GM18909 (cell line): Measurements from ENCODE around the gene RCL1.

ENCODE experiments used
- ATAC-seq: cut with Tn5 transposase; IDR thresholded peaks from one replicate; pipeline ENCODE4 v1.9.1; 2021; ENCODE audit warnings: mild to moderate bottlenecking; ENCODE audit not compliant: unreplicated experiment, poor library complexity

Gene RCL1

DNA sequence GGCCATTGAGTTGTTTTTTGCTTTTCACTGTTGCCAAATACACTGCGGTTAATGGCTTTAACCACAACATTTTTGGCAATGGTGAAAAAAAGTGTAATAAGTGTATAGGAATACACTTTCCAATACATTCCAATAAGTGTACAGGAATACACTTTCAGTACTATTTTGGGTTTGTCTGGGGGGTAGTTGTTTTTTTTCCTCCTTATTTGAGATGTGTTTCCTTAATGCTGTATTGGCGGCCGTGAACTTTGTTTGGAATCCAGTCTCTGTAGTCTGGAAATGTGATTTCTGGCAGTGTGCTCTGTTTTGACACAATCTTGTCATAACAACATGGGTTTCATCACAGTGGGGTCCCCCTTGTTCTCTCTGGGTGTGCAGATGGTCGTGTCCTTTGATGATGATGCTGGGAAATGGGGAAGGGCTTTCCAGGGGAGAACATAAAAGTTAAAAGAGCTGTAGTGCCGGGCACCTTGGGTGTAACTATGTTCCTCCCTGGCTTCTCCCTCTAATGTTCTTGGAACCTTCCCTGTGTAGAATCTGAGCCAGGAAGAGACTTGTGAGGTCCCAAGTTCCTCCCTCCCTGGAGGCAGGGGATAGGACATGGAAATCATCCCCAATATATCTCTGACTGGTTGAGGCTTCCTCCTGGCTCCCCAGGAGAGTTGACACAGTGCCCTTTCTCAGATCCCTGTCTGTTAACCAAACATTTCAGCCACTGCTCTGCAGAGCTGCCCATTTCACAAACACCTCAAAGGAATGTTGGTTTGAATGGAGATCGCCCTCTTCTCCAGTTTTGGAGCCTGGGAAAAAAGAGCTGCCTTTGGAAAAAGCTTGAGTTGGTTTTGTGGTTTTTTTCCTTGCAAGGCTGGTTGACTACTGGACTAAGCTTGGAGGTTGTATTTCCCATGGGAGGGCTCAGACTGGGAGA, 44.8 kb downstream of the RCL1 start:
- no peak for ATAC-seq

DNA sequence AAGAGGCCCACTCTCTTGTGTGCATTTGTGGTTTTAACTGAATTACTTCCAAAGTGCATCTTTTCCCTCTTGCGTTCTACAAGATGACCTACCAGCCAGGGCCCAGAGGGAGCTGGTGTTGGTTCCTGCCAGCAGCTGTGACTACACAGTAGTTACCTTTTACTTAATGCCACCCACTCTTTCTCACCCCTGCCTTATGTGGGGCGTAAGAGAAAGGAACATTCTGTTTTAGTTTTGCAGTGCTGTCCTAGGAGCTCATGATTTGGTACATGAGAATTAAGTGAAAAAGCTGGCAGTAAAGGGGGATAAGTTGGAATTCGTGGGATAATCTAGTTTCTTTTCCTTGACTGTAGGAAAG, 45.4 kb downstream of the RCL1 start:
- no peak for ATAC-seq

DNA sequence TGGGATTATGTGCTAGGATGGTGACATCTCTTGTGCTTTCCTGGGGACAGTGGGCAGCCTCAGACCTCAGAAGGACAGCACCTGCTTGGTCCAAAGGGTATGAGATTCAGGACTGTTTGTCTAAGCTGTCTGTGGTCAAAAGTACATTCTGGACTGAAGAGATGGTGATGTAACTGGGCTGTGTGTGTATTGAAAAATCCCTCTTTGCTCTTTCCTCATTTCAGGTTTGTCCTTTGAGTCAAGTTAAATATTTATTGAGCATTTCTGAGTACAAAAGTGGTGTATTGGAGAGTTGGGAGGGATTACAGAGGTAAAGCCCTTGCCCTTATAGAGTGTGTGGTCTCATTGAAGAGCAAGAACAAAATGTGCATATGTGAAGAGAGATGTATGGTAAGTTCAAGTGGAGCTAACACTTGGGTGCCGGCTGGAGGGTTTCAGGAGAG, 46.7 kb downstream of the RCL1 start:
- no peak for ATAC-seq

DNA sequence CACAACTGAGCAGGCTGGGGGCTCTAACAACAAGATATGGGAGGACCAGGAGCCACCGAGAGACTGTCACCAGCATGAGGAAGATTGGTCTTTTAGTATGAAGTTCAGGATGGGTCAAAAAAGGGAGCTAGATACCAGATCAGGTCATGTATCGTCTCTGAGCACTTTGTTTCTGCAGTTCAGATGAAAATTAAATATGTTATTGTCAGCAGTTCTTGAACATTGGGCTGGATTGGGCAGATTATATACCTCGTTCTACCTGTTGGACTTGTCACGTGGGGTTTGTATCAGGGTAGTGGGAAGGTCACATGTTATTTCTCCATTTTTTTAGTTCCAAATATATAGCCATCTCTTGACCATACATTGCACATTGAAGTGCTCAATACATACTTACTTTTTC, 47.3 kb downstream of the RCL1 start:
- no peak for ATAC-seq

DNA sequence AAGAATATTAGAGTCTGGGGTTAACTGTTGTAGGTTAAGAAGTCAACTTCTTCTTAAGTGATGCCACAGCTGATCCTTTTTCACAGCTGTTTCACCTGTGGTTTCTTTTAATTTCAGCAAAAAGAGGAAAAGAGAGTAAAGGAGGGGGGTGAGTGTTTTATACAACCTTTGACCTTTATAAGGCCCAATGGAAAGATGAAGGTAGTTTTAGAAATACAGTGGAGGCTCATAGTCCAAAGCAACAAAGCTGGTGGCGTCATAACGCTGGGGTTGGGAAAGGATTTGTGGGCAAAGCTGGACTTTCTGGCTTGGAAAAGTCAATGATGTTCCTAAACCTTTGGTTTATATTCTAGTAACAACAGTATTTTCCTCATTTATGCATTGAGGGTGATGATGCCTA, 49.5 kb downstream of the RCL1 start:
- ATAC-seq, result no peak

DNA sequence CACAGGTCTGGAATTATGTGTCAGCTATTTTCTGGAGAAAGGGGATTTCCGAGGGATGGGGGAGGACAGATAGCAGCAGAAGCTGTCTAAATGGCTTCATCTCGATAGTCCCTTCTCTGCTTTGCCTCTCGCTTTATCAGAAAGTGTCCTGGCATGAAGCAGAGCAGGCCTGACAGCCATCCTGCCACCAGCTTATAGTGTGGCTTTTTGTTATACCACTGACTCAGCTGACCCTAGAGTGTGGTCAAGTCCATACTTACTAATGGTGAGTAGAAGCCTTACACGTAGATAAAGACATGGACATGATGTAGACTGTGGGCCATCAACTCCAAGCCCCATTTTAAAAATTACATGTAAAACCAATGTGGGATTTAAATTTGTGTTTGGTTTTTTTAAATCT, 50.0 kb downstream of the RCL1 start:
- ATAC-seq, result no peak

DNA sequence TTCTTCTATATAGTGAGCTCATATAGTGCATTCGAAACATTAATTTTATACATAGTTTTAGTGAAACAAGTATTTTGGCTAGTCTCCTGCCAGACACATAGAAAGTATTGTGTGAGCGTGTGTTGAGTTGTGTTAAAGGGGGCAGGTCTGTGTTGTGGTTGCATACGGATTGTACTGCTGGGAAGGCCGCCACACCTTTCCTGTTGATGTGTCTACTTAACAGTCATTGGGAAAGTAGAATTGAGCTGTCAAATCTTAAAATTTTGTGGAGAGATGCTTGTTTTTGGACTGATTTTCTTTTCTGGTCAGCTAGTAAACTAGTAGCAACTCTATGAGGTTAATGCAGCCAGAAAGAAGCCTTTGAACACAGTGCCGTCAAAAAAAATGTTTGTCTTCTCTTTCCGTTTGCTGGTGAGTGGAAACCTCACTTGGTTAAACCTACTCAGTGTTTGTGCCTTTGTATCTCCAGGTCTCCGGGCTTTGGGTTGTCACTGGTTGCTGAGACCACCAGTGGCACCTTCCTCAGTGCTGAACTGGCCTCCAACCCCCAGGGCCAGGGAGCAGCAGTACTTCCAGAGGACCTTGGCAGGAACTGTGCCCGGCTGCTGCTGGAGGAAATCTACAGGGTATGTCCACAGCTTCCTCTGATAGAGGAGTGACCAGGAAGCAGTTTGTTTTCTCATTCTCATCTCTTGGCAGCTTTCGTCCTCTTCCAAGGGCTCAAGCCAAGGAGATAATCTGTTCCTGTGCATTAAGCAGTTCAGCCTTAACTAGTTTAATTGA, 51.5 kb downstream of the RCL1 start:
- ATAC-seq, result no peak

DNA sequence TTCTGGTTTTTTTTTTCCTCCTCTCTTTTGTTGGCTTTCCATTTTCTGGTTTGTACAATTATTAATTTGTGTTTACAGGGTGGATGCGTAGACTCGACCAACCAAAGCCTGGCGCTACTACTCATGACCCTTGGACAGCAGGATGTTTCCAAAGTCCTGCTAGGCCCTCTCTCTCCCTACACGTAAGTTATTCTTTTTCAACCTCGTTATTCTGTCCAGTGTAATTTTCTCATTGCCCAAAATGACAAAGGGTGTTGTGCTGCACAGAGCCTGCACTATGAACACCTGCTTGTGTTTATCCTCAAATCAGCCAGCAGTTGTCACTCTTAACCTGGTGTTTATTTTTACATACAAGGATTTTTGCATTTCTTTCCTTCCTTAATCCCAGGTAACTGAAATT, 56.6 kb downstream of the RCL1 start:
- ATAC-seq, result no peak

DNA sequence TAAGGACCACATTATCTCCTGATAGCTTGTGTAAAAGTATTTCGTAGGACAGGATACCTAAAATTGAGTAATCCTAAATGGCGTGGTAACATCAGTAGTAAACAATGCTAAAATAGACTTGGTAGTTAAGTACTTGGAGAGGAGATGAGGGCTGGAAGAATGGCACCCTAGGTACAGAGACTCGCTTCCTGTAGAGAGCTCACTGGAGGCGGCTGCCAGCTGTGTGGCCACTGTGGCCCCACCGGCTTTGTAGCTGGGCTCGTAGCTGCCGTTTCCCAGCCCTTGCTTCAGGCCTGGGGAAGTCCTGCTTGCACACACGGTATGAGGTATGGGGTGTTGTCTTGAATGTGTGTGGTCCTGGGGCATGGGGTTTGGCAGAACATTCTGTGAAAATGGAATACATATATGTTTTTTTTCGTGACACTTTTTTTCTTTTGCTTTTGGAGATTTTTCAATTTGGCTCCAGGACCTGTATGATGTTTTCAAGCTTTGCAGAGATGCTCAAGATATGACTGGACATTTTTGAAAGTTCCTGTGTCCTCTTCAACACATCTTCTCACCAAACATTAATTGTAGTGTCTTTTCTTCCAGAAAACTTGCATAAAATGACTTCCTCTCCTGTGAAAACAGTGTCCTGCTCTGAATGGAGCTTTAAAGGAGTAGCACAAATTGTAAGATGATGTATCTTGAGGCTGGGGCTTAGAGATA, 58.0 kb downstream of the RCL1 start:
- no peak for ATAC-seq

DNA sequence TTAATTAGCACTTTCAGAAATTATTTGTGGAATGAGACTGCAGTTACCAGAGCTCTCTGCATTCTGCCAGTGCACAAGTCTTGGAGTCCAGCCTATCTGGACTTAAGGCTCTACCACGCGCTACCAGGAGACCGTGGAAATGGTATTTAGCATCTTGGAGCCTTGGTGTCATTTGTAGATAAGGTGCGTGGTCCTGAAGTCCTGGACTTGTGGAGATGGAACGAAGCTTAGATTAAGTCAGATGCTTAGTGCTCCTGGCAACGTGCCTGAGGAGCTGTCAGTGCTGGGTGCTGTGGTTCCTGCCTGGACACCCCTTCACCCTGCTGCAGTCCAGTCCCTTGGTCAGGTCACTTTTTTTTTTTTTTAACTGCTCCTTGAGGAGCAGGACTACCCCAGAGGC, 59.7 kb downstream of the RCL1 start:
- no peak for ATAC-seq

DNA sequence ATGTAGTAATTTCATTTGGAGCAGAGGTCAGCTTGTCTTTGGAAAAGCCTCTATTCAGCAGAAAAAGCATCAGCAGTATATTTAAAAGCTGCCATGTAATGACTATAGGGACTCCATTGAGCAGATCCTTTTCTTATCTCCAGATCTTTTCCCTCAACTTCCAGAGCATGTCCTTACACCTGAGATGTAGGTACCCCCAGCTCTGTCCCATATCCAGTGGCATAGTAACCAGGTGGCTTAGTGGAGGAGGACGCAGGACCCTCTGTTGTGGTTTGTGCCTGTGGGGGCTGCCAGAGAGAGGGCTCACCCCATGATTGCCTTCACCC, 61.5 kb downstream of the RCL1 start:
- no peak for ATAC-seq

DNA sequence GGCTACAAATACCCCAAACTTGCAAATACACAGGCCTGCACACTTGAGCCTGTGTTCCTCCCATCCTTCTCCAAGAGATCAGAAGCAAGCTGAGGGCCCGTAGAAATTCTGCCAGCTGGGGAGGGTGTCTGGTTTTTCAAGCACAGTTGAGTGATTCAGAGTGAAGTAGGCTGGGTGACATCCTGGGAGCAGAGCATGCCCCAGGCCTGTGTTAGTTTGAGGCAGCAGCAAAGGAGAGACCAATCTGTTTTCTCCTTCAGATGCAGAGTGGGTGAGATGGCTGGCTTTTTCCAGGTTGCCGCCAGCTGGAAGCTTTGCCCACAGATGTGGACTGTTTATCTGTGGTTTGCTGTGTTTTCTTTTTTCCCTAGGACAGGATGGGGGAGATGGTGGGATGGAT, 63.1 kb downstream of the RCL1 start:
- ATAC-seq, result no peak

DNA sequence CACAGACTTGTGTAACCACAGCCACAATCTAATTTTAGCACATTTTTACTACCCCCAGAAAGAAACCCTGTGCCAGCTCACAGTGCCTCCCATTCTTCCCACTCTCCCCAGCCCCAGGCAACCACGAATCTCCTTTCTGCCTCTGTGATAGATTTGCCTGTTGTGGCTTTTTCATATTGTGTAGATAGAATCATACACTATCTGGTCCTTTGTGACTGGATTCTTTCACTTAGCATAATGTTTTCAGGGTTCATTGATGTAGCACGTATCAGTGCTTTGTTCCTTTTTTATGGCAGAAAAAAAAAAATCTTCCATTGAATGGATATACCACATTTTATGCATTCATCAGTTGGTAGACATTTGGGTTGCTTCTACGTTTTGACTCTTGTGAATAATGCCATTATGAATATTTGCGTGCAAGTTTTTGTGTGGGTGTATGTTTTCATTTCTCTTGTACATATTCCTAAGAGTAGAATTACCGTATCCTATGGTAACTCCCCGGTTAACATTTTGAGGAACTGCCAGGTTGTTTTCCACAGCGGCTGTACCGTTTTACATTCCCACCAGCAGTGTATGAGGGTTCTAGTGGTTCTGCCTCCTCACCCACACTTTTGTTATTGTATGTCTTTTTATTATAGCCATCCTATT, 64.5 kb downstream of the RCL1 start:
- no peak for ATAC-seq

DNA sequence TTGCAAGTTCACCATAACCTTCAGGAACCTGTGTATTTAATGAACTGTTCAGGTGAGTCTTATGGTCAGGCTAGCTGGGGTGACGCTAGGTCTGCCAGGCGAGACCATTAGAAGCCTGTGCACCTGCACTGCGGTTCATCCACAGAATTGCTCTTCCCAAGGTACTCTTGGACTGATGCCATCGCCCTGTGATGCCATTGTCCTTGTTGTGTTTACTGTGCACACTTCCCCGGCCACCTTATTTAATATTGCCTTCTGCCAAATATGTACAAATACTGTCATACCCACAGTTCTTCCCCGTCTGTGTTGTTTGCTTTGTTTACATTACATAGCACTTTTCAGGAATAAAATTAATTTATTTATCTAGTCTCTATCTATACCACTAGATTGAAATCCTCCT, 66.3 kb downstream of the RCL1 start:
- no peak for ATAC-seq

DNA sequence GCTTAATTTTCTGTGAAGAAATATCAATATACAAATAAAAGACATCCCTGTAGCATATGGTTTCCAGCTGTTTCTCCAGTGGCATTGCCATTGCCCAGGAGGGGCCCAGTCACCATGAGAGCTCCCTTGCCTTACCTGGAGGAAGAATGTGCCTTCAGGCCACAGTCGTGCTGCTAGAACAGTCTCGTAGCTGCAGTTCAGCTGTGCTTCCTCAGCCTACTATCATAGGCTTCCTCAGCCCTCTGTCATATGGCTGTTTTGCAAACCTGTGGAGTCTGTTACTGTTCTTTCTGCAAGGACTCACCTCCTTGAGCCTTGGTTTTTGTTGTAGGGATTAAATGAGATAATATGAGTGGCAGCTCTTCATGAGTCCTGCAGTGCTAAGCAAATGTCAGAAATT, 67.6 kb downstream of the RCL1 start:
- no peak for ATAC-seq

DNA sequence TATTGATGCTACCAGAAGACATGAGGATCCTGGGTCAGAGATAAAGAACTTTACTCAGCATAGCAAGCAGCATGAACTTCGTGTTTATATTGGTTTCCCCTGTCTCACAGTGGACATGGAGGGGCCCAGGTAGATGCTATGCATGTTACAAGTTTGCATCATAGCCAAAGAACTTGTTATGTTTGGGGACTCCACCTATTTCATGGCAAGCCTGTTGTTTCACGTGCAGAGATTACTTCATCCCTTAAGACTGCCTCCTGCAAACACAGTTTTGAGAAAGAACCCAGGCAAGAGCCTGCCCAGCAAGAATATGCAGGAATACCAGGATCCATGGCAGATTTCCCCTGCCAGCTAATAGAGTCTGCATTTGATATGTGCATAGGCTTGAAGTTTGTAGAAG, 68.4 kb downstream of the RCL1 start:
- ATAC-seq, result no peak

DNA sequence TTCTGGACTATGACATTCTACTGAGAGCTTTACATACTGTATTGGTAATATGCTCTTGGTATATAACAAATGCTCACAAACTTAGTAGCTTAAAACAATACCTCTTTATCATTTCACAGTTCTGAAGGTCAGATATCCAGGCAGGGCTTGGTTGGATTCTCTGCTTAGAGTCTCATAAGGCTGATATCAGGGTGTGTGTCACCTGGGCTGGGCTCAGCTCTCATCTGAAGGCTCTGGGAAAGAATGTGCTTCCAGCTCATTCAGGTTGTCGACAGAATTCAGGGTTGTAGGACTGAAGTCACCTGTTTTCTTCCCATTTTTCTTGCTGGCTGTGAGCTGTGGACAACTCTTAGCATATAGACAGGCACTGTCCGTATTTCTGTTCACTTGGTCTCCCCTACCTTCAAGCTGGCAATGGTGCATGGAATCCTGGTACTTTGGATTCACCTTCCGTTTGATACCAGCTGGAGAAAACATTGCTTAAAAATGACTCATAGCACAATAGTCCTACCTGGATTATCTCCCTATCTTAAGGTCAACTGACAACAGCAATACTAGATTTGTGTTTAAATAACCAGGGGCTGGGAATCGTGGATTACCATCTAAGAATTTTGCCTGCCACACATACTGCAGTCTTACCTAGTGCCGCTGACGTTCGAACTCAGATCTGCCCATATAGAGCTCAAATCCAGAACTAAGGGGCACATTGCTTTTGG, 69.2 kb downstream of the RCL1 start:
- no peak for ATAC-seq

DNA sequence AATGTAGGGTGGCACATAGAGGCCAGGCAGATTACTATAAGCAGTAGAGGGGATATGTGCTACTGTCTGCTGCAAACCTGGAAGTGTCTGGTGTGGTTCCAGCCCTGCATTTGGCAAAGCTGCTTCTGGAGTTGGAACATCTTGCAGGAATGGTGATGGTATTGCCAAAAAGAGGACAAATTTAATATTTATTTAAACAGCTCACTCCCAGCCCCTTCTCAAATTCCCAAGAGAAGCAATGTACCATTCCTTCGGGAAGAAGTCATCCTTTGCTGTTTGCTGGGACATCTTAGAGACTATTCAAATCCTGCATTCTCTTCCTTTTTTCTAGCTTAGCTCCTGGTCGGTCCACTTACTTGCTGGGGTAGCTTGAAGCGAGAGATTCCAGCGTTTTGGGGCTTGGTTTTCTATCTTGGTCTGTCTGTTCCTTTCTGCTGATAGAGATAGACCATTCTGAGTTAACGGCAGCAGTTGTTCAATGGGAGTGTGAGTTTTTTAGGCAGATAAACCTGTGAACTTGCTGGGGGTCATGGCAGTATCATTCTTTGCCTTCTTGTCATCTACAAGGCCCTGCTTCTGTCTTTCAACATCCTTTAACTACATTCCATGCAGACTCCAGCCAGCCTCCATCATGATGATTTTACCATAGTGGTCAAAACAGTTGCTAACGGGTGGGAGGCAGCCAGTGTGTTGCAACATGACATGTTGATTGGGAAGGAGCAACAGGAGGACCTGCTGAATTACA, 69.9 kb downstream of the RCL1 start:
- ATAC-seq, result no peak

DNA sequence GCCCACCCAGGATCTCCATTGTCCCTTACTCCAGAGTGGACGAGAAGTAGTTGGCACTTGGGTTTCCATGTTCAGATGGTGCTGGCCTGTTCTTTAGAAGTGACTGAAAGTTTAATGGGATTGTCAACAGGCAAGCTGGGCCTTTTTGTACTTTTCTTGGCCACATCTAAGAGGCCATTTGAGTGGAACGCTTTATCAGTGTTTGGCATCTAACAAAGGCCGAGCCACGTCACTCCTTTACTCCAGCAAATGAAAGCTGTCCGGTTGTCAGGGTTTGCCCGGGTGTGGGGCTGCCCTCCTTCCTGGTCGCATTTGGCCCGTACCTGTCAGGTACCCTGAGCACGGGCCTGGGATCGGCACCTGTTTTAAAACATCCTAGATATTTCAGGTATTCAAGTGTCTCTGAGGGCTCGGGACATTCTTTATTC, 71.5 kb downstream of the RCL1 start:
- ATAC-seq, result no peak
